PFSK-1 (cell line): ENCODE results near the gene LHFPL5.

Experiments
- FOXP2 ChIP-seq: optimal IDR thresholded peaks from 2 replicates; pipeline ENCODE3; 2011; ENCODE audit warnings: borderline replicate concordance, control low read depth, inconsistent platforms; ENCODE audit not compliant: insufficient read depth; ENCODE audit errors: extremely low read length, extremely low read depth
- POLR2AphosphoS5 ChIP-seq: IDR thresholded peaks from 2 replicates; pipeline ENCODE4 v1.6.1; 2012; ENCODE audit warnings: low read depth, mild to moderate bottlenecking, control low read depth, low read length, moderate library complexity
- REST ChIP-seq, 2 experiments: IDR thresholded peaks; 2 replicates each; pipeline versions ENCODE4 v1.6.1 to v1.8.0; 2011 to 2012; ENCODE audit warnings: low read depth in 2 of 2, low read length in 2 of 2, control low read depth in 1 of 2, inconsistent platforms in 1 of 2, mild to moderate bottlenecking in 1 of 2, moderate library complexity in 1 of 2; ENCODE audit not compliant: insufficient read depth in 1 of 2
- SIN3A ChIP-seq: IDR thresholded peaks from 2 replicates; pipeline ENCODE4 v1.6.1; 2012; ENCODE audit warnings: mild to moderate bottlenecking, low read length, moderate library complexity, borderline replicate concordance; ENCODE audit not compliant: insufficient read depth
- TAF1 ChIP-seq: IDR thresholded peaks from 2 replicates; pipeline ENCODE4 v1.6.1; 2012; ENCODE audit warnings: low read length, control low read depth, borderline replicate concordance; ENCODE audit not compliant: insufficient read depth

LHFPL5 gene

GRCh38 chr6:35776364-35777215 lies 28.6 kb upstream of the LHFPL5 start, which contains the start of gene CLPSL2:
TSS of gene CLPSL2 (plus strand) at chr6:35776598. CDS start at chr6:35776619, 21 bp downstream.
- no peak for TF ChIP-seq REST (IDR thresholded peaks at IDR 0.05; ENCODE audit: insufficient read depth in 1 of 2, low read depth in 2 of 2, low read length in 2 of 2)
- no peak for TF ChIP-seq FOXP2
- TF ChIP-seq TAF1, result no peak
- no peak for TF ChIP-seq SIN3A

- TF ChIP-seq FOXP2 (no peak), TAF1 (no peak), REST (IDR thresholded peaks at IDR 0.05; ENCODE audit: insufficient read depth in 1 of 2, low read depth in 2 of 2, low read length in 2 of 2) (no peak), POLR2AphosphoS5 (no peak), SIN3A (no peak)
Measured at GRCh38 chr6:35777356-35778102, 27.6 kb upstream of the LHFPL5 start.

GRCh38 chr6:35778437-35778836 lies 26.7 kb upstream of the LHFPL5 start:
- TF ChIP-seq POLR2AphosphoS5, result no peak
- no peak for TF ChIP-seq SIN3A
- no peak for TF ChIP-seq TAF1
- TF ChIP-seq REST (IDR thresholded peaks at IDR 0.05; ENCODE audit: insufficient read depth in 1 of 2, low read depth in 2 of 2, low read length in 2 of 2), result no peak
- no peak for TF ChIP-seq FOXP2

- TF ChIP-seq SIN3A (no peak), REST (IDR thresholded peaks at IDR 0.05; ENCODE audit: insufficient read depth in 1 of 2, low read depth in 2 of 2, low read length in 2 of 2) (no peak), TAF1 (no peak), FOXP2 (no peak), POLR2AphosphoS5 (no peak)
Measured at GRCh38 chr6:35780719-35781118, 24.4 kb upstream of the LHFPL5 start, which contains the start of gene CLPSL1. TSS of gene CLPSL1 (plus strand) at chr6:35781019. CDS start at chr6:35781111, 92 bp downstream.
